Stimulated activated CD4-positive, alpha-beta T cell treated with anti-CD3 and anti-CD28 coated beads, Interleukin-4, amount 100 ng/mL, for 4 hours (primary cell): ENCODE data around the gene C11orf97.
"Not testable (repeated sequence)": the region's sequence is repeated elsewhere in the genome, so short reads cannot be mapped to it uniquely, and the experiment has no call there.

Experiments used
- DNase-seq, 2 experiments: peaks; one replicate each; pipeline ENCODE4 v3.0.0-alpha.2; 2020

C11orf97 gene

GRCh38 chr11:94557992-94558391 lies 45.7 kb downstream of the C11orf97 start:
- DNase-seq, result no peak

GRCh38 chr11:94558468-94558867 lies 46.2 kb downstream of the C11orf97 start:
- no peak for DNase-seq

GRCh38 chr11:94558932-94559331 lies 46.7 kb downstream of the C11orf97 start:
- DNase-seq, result no peak

GRCh38 chr11:94559361-94559760 lies 47.1 kb downstream of the C11orf97 start:
- no peak for DNase-seq

- no peak for DNase-seq
These were observed 48.6 kb downstream of the C11orf97 start for GRCh38 chr11:94560834-94561233.

GRCh38 chr11:94563176-94563847 lies 51.1 kb downstream of the C11orf97 start:
- DNase-seq, result no peak

- no peak for DNase-seq
These were observed 51.7 kb downstream of the C11orf97 start for GRCh38 chr11:94563848-94564467.

GRCh38 chr11:94567181-94567670 lies 55.0 kb downstream of the C11orf97 start, which contains the start of gene PIWIL4:
Gene PIWIL4 (plus strand): TSS chr11:94567368. CDS start chr11:94567519, 151 bp downstream.
- no peak for DNase-seq

GRCh38 chr11:94568200-94568599 lies 55.9 kb downstream of the C11orf97 start:
- no peak for DNase-seq

GRCh38 chr11:94568717-94569116 lies 56.5 kb downstream of the C11orf97 start:
- no peak for DNase-seq

- DNase-seq, result not testable (repeated sequence)
These were observed 60.7 kb downstream of the C11orf97 start for GRCh38 chr11:94572975-94573374.

- DNase-seq, result no peak
These were observed 62.1 kb downstream of the C11orf97 start for GRCh38 chr11:94574193-94574961.

GRCh38 chr11:94576306-94576705 lies 64.0 kb downstream of the C11orf97 start:
- no peak for DNase-seq

GRCh38 chr11:94577841-94578240 lies 65.6 kb downstream of the C11orf97 start:
- no peak for DNase-seq
